NCI-H2081 treated with DMSO at 0.1 percent for 48 hours (cell line): ENCODE data around the gene TMPRSS6.

Source experiments
- DNase-seq: peaks from one replicate; lab custom pipeline; 2025; lab: John Stamatoyannopoulos, UW

Gene TMPRSS6

DNA sequence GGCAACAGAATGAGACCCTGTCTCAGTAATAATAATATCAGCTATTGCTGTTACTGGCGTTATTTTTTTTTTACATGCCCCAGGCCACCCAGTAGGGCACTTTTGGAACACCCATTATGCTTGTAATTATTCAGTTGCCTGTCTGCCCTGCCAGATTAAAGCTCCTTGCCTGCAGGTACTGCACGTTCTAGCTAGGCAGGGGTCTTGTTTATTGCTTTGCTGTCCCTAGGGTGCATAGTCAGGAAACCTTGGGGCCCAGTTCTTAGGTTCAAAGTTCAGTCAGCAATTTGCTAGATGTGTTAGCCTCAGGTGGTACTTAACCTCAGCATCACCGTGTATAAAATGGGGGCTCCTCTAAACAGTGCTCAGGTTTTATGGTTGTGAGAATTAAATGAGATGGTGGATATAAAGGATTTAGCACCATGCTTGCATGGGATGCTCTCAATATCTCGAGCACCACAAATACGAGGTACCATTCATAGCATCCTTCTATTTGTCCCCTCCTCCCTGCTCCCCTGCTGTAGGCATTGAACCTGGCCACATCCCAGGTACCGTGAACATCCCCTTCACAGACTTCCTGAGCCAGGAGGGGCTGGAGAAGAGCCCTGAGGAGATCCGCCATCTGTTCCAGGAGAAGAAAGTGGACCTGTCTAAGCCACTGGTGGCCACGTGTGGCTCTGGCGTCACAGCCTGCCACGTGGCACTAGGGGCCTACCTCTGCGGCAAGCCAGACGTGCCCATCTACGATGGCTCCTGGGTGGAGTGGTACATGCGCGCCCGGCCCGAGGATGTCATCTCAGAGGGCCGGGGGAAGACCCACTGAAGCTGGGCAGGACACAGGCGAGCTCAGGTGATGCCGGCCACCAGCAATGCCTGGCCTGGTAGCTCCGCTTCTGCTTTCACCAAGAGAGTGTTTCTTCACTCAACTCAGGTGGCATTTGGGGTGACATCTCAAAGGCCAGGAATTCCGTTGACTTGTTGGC is 80.5 kb downstream of the TMPRSS6 start:
- DNase-seq, result no peak

- no peak for DNase-seq
Observed at GRCh38 chr22:37027556-37027955, 82.0 kb downstream of the TMPRSS6 start.

DNA sequence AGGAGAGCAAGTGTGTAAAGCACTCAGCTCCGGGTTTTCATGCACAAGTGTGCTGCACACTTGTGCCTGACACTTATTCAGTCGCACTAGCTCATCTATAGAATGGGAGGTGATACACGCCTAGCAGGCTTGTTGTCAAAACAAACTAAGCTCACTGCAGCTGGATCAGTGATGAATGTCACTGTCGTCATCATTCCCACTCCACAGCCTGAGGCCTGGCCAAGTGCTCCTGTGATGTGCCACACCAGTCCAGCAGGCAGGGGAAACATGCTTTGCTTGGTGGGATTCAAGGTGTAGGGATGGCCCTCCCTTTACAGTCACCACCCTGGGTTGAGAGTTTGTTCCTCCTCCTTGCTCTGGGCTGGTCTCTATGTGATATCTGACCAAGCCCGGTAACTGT is 83.2 kb downstream of the TMPRSS6 start:
- no peak for DNase-seq

DNA sequence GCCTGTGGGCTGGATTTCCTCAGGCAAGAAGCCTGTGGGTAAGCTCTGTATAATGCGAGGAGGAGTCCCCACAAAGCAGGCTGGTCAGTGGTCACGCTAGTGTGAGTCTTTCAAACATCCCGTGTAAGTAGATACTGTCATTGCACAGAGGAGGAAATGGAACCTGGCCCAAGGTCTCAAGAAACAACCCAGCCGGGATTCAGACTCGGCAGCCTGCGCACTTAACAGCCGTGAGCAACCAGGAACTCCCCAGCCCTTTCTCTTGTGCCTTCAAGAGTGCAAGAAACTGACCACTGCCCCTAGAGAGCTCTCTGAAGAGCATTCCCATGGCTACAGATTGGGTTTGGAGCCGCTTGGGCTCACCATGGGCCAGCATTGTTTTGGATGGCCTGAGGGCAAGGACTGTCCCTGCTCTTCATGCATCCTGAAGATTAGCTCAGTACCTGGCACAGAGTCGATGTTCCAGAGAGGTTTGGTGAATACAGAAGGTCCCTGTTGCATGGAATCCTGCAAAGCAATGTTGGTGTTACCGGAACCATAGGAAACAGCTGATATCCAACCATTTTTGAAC is 83.9 kb downstream of the TMPRSS6 start:
- no peak for DNase-seq

DNA sequence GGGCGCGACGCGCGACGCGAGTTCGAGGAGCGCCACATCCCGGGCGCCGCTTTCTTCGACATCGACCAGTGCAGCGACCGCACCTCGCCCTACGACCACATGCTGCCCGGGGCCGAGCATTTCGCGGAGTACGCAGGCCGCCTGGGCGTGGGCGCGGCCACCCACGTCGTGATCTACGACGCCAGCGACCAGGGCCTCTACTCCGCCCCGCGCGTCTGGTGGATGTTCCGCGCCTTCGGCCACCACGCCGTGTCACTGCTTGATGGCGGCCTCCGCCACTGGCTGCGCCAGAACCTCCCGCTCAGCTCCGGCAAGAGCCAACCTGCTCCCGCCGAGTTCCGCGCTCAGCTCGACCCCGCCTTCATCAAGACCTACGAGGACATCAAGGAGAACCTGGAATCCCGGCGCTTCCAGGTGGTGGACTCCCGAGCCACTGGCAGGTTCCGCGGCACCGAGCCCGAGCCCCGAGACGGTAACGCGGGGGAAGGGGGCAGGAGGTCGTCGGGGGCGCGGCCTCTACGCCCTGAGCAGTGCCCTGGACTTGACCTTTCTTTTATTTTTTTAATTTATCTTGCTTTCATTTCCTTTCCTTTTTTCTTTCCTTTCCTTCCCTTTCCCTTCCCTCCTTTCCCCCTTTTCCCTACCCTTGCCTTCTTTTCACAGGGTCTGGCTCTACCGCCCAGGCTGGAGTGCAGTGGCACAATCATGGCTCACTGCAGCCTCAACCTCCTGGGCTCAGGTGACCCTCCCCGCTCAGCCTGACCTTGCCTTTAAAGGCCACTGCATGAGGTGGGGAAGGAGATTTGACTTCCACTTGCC is 85.0 kb downstream of the TMPRSS6 start:
- no peak for DNase-seq

GRCh38 chr22:37023743-37024338 is 85.7 kb downstream of the TMPRSS6 start:
- DNase-seq, result no peak

DNA sequence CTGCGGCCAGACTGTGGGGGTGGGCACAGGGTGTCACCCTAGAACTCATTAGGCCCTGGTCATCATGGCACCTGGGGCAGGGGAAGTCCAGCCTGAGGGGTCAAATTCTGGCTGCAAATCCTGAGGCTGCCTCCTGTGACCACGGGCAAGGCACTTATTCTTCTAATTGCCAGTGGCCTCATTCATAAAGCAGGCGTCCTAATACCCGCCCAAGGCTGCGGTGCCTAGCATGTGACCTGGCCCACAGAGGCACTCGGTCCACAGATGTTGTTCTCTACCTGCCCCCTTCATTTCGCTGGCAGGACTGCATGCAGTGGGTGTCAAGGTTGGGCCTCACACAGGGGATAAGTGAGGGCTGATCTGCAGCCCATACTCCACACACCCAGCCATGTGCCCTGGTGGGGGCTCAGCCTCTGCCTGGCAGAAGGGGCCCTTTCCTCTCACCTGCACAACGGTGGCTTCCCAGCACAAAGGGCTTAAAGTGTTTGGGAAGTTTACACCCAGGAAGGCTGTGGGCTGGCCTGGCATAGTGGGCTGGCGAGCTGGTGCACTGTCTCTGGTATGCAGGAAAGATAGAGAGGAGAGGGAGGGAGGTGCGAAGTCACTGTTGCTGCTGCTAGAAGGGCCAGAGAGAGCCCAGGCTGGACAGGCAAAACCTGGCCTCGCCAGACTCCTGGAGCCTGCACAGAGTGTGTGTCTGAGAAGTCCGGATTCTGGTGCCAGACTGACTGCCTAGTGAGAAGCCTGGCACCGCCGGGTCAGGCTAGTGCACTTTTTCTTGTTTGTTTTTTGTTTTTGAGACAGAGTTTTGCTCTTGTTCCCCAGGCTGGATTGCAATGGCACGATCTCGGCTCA is 86.8 kb downstream of the TMPRSS6 start:
- DNase-seq, result no peak

- DNase-seq, result no peak
Observed at GRCh38 chr22:37021710-37022482, 87.6 kb downstream of the TMPRSS6 start.

- DNase-seq, result no peak
Observed at GRCh38 chr22:37021041-37021440, 88.5 kb downstream of the TMPRSS6 start.

GRCh38 chr22:37020192-37020479 is 89.4 kb downstream of the TMPRSS6 start:
- DNase-seq, result no peak

GRCh38 chr22:37019309-37020191 is 90.0 kb downstream of the TMPRSS6 start, which contains the start of the genes MPST and TST:
TSS of gene MPST (plus strand) at chr22:37019742. CDS start at chr22:37019837, 95 bp downstream.
TSS of gene TST (minus strand) at chr22:37019447. CDS start at chr22:37018732, 715 bp downstream.
- DNase-seq, result no peak

DNA sequence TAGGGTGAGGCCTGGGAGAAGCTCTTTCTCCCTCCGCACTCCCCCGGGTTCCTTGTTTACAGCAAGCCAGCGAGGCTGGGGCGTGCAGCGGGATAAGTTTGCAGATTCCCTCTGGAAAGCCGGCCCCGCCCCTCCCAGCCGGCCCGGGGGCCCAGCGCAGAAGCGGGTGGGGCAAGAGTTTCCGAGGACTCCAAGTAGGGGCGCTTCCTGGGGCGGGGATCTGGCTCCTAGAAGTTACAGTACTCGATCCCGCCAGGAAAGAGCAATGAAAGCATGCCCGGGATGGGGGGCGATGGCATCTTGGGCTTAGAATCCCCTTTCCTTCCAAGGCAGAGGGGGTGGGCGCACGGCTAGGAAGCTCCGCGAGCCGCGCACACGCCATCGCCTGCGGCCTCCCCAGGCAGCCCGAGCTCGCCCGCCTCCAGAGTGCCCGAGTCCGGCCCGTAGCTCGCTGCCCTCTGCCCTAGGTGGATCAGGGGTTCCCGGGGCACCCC is 90.7 kb downstream of the TMPRSS6 start:
- DNase-seq, result no peak

- DNase-seq, result no peak
Observed at GRCh38 chr22:37018086-37018814, 91.3 kb downstream of the TMPRSS6 start.

- DNase-seq, result no peak
Observed at GRCh38 chr22:37017356-37017755, 92.2 kb downstream of the TMPRSS6 start.

- no peak for DNase-seq
Observed at GRCh38 chr22:37016134-37016910, 93.2 kb downstream of the TMPRSS6 start.

GRCh38 chr22:37015587-37015878 is 94.0 kb downstream of the TMPRSS6 start:
- DNase-seq, result no peak
